T-helper 1 cell (primary cell): ENCODE data around the gene CLHC1.
A peak's percentile ranks its signal among the peaks of the same experiment; 100 is the strongest.
"Not testable (repeated sequence)": the region's sequence is repeated elsewhere in the genome, so short reads cannot be mapped to it uniquely, and the experiment has no call there.

Experiments
- DNase-seq, 5 donors: peaks; one replicate each; pipeline ENCODE4 v3.0.0-alpha.2; 2012 to 2020
- total RNA-seq, 4 donors: gene quantifications; one replicate each; lab custom pipeline; 2026; lab: John Stamatoyannopoulos, UW

The CLHC1 gene
- total RNA-seq: 5.3 to 6.6 (median 6.0) reads per million in 4 donors

DNA sequence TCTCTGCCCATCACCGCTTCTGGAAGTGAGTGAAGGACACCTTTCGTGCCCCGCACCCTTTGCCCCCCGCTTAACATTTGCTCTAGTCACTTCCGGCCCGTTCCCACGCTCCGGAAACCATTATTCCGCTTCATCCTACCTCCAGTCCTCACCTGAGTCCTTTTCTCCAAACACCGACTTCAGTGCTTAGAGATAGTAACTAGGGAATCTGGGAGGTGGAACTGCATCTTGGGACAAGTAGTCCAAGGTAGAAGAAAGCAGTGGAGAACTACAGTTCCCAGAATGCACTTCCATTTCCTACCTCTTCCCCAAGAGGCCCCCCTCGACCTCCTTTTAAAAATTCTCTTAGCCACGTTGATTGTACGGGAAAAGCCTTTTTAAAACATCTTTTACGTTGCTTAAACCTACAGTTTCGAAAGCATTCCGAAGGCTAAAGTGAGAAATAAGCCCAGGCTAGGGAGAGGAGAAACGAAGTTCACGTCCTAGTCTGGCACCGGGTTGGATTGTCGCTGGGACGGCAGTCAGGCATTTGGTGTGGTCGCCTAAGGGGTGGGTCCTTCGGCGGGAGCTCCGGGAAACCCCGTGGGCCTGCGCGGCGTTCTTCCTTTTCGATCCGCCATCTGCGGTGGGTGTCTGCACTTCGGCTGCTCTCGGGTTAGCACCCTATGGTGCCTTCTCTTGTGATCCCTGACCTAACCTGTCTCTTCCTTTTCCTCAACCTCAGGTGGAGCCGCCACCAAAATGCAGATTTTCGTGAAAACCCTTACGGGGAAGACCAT, at the start of gene CLHC1, which contains the start of gene RPS27A:
TSS of gene CLHC1 (minus strand) at position 210 of the 779 bp plus-strand sequence. CDS start 9,882 bp downstream, outside the sequence.
TSS of gene RPS27A (plus strand) at position 605 of the 779 bp plus-strand sequence. CDS start at position 742, 137 bp downstream.
- peak; percentile 81 to 94 (median 90) for DNase-seq

DNA sequence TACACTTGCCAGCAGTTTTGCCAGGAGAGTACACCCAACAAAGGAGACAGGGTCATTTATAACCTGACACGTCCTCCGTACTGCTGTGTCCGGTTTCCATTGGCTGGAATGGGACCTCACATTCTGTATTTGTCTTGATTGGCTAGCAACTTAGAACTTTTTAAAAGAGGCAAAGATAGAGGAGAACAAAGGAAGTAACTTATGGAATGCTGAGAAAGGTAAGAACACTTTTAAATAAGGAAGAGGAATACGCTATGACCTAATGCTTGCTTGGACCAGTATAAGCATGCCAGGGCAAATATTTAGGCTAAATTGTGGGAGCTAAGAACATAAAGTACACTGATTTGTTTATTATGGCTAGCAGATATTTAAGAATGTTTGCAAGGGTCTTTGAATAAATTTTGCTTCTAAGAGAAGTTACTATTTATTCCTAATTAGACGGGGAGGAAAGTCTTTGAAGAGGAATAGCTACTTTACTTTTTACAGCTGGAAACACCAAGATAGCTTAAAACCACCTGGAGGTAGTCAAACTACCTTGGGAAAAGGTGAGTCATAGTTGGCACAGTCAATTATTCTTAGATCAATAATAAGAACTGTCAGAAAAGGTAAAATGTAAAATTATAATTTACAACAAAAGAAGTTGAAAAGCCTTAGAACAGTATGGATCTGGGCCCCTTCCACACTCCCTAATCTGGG, 48.9 kb upstream of the CLHC1 start:
- DNase-seq: not testable (repeated sequence)

DNA sequence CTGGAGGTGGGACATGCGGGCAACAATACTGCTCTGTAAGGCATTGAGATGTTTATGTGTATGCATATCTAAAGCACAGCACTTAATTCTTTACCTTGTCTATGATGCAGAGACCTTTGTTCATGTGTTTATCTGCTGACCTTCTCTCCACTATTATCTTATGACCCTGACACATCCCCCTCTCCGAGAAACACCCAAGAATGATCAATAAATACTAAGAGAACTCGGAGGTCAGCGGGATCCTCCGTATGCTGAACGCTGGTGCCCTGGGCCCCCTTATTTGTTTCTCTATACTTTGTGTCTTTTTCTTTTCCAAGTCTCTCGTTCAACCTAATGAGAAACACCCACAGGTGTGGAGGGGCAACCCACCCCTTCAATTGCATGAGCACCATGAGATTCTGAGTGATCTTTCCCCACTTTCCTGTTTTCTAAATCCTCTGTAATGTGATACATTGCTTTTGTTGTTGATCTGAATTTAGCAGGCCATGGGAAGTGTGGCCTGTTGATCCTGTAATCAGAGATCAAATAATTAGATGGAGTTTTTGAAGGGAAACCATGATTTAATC, 47.8 kb upstream of the CLHC1 start:
- not testable (repeated sequence) for DNase-seq

DNA sequence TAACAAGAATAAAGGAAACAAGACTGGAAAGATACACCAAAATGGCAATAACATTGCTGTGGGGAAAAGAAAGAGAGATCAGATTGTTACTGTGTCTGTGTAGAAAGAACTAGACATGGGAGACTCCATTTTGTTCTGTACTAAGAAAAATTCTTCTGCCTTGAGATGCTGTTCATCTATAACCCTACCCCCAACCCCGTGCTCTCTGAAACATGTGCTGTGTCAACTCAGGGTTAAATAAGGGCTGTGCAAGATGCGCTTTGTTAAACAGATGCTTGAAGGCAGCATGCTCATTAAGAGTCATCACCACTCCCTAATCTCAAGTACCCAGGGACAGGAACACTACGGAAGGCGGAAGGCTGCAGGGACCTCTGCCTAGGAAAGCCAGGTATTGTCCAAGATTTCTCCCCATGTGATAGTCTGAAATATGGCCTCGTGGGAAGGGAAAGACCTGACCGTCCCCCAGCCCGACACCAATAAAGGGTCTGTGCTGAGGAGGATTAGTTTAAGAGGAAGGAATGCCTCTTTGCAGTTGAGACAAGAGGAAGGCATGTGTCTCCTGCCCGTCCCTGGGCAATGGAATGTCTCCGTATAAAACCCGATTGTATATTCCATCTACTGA, 47.2 kb upstream of the CLHC1 start:
- not testable (repeated sequence) for DNase-seq

DNA sequence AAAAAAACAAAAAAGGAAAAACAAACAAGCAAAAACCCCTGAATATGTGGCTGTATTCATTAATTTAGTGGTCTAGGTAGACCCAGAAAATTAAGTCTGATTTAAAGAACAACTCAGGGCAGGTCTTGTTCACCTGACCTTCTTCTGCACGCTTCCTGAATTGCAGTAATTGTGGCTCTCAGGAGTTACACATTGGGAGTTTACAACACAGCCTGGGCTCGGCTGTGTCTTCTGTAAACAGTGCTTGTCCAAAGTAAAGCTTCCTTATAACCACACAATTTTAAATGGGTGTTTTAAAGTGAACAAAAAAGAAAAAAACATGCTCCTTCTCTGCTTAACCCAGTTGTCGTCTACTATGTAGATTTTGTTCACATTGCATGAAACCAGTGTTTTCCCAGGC, 45.2 kb upstream of the CLHC1 start:
- no peak for DNase-seq

DNA sequence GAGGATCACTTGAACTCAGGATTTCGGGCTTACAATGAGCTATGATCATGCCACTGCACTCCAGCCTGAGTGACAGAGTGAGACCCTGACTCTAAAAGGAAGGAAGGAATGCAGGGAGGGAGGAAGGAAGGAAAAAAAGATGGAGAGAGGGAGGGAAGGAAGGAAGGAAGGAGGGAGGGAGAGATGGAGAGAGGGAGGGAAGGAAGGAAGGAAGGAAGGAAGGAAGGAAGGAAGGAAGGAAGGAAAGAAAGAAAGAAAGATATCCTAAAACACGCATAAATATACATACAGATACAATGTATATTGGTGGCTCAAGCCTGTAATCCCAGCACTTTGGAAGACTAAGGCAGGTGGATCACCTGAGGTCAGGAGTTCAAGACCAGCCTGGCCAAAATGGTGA, 42.3 kb upstream of the CLHC1 start:
- not testable (repeated sequence) for DNase-seq

DNA sequence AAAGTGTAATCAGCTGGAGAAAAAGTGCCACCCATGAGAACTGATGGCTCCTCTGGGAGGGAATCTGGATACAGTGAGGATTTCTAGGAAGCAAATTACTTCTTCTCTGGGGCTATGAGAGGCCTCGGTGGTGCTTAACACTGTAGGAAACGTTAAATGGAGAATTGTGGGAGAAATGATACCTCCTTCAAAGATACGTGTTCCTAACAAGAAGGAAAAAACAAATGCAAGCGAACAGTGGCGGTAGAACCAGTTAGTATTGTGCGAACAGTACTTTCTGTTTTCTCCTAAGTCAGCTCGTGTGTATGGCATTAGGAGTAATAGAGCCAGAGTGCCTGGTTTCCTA, 37.5 kb upstream of the CLHC1 start:
- DNase-seq: peak in 1 of 5 donors; percentile 6

DNA sequence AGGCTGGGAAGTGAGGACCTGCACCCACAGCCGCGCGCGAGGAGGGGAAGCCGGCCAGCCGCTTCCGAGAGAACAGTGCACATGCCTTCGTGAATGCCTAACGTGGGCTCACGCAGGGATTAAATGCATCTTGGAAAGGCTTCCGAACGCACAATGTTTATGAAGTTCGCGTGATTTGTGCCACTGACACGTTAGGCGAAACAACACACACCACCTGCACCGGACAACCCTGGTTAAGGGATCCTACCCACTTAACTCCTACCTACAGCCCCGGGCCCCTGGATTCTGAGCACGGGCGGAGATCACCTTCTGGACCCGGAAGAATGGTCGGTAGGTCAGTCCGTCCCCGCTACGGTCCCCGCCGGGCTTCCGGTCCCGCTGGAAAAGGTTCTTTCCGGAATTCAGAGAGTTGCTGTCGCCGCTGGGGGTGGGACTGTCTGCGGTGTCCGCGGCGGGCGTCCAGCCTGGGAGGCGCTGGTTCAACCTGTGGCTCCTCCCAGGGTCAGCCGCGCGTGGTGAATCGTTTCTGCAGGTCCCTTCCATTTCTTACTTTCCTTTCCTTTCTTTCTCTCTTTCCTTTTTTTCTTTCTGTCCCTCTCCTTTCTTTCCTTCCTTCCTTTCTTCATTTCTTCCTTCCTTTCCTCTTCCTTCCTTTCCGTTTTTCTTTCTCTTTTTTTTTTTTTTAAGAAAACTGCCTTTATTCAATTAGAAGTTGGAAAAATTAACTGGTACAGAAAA, 37.0 kb upstream of the CLHC1 start, which contains the start of gene MTIF2:
TSS of gene MTIF2 (minus strand) at position 325 of the 738 bp plus-strand sequence. CDS start 5,373 bp downstream, outside the sequence.
- DNase-seq: peak; percentile 72 to 89 (median 82)

DNA sequence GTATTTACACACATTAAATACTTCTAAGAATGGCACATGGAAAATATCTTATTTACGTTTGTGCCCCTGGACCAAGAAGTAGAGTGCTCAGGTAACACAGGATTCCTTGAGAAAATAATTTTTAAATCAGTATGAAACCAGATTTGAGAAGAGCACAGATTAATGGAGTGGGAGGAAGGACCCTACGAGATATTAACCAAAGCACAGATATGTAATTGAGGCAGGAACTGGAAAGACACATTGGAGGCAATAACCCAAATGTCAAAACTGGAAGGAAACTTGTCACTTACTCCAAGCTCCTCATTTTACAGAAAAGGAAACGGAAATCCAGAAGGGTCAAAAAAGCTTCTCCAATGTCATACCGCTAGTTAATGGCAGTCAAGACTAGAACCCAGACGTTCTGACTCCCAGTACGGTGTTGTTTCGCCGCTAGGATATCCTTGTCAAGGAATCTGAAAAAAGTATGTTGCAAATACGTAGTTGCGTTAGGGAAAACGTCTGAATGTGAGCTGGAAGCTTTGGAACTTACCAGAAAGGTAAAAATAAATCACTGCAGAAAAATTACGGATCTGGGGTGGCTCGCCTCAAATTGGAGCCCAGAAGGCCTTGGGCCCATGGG, 36.3 kb upstream of the CLHC1 start:
- peak in 1 of 5 donors; percentile 6 for DNase-seq

DNA sequence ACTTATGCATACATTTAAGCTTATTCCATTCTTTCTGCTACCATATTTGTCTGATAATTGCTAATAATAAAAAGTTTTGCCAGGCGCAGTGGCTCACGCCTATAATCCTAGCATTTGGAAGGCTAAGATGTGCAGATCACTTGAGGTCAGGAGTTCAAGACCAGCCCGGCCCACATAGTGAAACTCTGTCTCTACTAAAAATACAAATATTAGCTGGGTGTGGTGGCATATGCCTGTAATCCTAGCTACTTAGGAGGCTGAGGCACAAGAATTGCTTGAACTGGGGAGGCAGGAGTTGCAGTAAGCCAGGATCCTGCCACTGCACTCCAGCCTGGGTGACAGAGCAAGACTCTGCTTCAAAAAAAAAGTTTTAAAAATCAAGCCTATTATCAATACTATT, 27.5 kb upstream of the CLHC1 start:
- not testable (repeated sequence) for DNase-seq

DNA sequence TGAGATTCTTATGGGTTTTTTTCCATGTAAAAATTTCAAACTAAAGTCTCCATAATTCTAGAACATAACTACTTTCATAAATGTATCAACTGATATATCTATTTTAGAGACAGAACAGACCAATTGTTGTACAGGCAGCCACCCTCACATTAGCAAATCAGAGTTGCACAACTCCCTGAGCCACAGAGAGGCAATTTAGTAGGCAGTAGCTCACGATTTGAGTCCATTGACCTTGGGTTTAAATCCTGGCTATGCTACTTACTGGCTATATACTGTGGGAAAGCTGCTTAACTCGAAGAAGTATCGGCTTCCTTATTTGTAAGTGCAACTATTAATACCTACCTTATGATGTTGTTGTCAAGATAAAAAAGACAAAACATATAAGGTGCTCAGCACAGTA, 20.7 kb upstream of the CLHC1 start:
- no peak for DNase-seq

DNA sequence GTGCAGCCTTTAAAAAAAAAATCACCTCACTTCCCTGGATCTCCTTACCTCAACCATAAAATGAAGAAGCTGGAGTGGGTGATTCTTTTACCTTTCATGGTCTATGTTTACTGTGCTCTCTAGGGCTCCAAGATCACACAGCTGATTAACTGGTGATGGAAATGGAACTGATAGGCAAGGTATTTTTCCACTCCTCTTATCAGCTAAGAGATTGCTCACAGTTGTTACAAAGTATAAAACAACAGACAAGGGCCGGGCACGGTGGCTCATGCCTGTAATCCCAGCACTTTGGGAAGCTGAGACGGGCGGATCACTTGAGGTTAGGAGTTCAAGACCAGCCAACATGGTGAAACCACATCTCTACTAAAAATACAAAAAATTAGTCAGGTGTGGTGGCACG, 14.9 kb upstream of the CLHC1 start:
- no peak for DNase-seq

DNA sequence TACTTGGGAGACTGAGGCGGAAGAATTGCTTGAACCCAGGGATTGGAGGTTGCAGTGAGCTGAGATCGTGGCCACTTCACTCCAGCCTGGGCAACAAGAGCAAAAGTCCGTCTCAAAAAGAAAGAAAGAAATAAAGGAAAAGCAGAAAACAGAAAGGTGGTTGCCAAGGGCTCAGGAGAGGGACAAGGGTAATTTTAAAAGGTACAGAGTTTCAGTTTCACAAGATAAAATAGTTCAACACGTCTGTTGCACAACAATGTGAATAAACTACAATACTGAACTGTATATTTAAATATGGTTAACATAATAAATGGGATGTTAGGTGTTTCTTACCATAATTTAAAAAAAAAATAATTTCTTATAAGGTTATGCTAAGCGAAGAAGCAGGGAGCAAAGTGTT, 13.3 kb upstream of the CLHC1 start:
- DNase-seq: no peak

DNA sequence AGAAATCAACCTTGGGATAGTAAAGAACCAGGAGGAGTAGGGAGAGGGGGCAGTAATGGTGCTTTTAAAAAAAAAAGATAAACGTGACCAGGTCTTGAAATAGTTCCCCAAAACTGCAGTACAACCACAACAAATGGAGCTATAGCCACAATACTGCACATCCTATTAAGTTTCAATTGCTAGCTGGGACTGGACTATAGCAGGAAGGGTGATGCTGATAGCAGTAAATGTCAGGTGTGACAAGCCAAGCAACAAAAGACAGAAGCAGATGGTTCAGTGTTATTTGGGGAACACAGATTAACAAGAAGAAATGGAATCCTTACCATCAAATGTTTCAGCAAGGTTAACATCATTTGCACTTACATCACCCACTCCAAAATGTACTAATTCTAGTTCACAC, 10.5 kb upstream of the CLHC1 start:
- no peak for DNase-seq

DNA sequence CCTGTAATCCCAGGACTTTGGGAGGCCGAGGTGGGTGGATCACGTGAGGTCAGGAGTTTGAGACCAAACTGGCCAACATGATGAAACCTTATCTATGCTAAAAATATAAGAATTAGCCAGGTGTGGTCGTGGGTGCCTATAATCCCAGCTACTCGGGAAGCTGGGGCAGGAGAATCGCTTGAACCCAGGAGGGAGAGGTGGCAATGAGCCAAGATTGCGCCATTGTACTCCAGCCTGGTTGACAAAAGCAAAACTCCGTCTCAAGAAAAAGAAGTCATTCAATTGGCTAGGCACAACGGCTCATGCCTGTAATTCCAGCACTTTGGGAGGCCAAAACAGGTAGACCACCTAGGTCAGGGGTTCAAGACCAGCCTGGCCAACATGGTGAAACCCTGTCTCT, 9.5 kb upstream of the CLHC1 start:
- DNase-seq: not testable (repeated sequence)

DNA sequence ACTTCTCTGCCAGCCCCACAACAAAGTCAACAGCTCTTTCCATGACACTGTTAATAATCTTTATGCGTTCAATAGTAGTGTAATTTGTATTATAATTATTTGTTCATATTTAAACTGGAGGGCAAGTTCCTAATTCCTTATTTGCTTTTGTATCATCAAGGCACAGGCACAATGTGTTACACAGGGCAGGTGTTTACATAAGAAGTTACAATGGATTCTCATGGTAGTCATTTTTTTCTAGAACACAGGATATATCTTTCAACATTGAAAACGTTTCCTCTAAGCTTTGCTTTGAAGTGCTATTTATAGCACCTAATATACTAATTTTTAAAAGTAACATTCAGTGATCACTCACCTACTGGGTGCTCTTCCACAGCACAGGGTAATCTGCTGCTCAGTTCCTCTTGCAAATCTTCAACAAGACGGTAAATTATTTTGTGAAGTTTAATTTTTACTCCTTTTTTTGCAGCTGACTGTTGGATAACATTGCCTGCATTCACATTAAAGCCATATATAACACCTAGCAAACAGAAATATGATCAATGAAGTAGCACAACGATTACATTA, 7.6 kb upstream of the CLHC1 start:
- DNase-seq: no peak

DNA sequence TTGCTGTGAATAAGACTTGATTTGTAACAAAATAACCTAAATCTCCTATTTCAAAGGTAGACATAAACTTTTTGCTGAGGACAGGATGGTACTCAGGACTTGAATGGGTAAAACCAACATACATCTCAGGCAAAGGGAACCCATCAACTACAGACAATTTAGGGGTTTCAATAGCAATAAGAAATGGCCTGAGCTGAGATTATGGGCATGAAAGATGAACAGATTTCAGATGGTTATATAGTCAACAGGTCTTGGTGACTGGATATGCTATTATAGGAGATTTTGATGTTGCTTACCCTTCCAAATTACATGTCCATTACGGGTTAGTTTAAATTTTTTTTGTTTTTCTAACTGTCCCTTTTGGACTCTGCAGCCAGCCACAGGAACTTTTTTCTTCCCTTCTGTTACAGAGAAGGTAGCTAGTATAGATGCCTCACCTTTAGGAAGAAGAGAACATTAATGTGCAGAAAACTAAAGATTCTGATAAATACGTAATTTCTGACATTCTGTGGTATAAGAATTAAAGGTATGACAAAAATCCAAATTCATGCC, 5.0 kb upstream of the CLHC1 start:
- DNase-seq: no peak

DNA sequence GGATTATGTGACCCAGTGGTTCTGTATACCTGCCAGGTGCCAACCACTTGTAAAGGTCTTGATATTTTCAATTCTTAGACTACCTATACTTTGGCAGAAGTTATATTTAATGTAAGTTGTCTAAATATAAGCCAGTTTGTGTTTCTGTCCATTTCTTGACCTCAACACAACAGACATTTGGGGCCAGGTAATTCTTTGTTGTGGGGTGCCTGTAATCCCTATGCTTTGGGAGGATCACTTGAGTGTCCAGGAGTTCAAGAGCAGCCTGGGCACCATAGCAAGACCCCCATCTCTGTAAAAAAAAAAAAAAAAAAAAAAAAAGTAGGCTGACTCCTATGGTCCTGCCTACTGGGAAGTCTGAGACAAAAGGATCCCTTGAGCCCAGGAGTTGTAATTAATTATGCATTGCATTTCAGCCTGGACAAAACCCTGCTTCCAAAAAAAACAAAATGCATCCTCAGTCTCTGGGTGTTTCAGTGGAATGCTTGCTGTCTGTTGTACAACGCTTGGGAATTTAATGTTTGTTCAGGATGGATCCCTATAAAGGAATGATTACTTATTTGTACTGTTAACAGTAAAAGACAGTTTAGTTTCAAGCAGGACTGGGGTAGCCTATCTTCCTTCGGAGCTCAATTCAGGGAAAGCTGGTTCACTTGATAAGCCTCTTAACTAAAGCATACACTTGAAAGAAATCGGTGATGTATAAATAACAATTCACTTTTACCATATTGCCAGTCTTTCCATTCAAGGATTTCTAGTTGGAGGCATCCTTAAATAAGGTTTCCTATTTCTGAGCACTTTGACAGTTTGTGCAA, 3.8 kb upstream of the CLHC1 start:
- DNase-seq: no peak

DNA sequence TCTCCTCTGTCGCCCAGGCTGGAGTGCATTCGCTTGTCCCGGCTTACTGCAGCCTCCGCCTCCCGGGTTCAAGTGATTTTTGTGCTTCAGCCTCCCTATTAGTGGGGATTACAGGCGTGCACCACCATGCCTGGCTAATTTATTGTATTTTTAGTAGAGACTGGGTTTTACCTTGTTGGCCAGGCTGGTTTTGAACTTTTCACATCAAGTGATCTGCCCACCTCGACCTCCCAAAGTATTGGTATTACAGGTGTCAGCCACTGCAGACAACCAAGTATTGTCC, 1.5 kb upstream of the CLHC1 start:
- no peak for DNase-seq

DNA sequence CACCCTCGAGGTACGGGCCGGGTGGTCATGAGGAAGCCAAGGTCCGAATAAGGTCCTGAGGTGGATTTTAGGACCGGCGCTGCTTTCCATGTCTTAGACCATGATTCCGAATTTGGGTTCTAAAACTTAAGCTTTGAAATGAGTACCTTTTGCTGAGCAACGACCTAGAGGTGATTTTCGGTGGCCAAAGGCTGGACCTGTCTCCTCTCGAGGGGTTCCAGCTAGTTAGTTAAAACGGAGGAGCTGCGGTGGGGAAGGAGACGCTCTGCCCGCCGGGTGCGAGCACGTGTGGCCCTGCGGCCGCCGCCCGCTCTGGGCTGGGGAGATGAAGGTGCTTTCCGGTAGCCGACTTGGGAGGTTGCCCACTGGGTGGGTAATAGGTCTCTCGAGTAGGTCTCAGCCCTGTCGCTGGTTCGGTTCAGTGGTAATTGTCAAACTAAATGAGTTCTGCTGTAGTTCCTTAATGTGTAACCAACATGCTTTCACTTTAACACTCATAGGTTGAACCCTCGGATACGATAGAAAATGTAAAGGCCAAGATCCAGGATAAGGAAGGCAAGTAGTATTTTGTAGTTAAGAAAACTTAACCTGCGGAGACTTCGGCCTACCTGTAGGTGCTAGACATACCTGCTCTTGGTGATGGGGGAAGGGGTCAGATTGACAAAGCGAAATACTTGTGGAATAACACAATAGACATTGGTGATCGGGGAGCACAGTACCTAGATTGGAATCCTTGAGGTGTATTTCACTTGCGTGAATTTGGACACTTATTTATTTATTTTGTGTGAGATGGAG, 967 bp upstream of the CLHC1 start:
- peak; percentile 38 to 56 (median 43) for DNase-seq
